A204.1 (cell line): ENCODE measurements around the gene AMMECR1L.
"Not testable (repeated sequence)": the region's sequence is repeated elsewhere in the genome, so short reads cannot be mapped to it uniquely, and the experiment has no call there.

Experiments
- FAIRE-seq: peaks from 2 replicates; lab custom pipeline; 2012; peaks lifted over from hg19 to GRCh38; lab: Jason Lieb, UNC

Gene AMMECR1L

DNA sequence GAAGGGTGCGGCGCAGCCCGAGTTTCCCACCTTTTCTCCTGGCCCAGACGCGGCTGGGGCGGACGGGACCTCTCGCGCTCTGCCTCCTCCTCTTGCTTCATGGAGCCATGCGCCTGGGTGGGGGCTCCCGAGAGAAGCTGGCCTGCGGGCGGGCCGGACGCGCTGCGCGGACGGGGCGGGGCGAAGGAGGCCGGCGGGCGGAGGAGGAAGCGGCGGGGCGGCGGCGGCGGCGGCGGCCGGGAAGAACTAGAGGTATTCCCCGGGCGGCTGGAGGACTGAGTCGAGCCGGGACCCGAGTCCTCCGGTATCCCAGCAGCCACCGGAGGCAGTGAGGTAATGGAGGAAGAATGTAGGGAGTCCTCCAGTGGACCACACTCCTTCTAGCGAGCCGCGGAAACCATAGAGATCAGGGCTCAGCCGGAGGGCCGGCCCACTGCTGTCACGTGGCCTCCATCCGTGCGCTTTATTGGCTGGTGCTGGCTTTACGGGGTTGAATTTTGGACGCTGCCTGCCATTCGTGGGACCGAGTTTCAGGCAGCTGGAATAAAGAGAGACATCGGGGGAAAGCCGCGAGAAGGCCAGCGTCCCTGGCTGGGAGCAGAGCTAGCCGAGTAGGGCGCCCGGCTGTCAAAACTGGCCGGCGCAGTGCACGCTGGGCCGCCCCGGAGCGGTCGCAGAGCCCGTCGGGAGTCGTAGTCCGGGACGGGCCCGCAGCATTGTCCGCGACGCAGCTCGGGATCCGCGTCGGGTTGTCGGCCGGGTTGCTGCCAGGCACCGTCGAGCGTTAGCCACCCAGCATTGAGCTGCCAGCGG is at the start of gene AMMECR1L:
Gene AMMECR1L (minus strand): TSS at position 177 of the 813 bp plus-strand sequence. CDS start 11,722 bp downstream, outside the sequence.
- peak; percentile 93 for FAIRE-seq

DNA sequence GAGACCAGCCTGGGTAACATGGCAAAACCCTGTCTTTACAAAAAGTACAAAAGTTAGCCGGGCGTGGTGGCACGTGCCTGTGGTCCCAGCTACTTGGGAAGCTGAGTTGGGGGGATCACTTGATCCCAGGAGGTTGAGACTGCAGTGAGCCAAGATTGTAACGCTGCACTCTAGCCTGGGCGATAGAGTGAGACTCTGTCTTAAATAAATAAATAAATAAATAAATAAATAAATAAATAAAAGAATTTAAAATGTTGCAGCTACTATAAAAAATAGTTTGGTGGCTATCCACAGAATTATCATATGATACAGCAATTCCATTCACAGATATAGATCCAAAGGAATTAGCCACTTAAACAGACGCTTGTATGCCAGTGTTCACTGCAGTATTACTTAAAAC is 49.6 kb upstream of the AMMECR1L start:
- FAIRE-seq, result no peak

DNA sequence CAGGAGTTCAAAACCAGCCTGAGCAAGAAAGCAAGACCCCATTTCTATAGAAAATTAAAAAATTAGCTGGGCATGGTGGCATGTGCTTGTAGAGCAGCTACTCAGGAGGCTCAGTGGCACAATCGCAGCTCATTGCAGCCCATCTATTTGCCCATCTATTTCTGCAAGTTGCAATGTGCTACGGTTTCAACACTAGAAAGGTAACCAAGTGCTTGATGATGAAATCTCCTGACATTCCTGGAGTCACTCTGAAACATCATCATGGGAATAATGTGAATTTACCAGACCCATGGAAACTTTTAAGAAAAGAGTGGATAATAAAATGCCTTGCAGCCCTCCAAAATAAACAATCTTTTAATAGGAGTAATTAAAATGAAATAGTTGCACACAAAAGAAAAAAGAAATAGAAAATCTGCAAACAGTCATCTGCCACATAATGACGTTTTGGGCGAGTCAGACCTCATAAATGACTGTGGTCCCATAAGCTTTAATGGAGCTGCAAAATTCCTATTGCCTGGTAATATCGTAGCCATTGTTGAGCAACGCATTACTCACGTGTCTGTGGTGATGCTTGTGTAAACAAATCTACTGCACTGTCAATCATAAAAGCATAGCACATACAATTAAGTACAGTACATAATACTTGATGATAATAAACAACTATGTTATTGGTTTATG is 46.6 kb upstream of the AMMECR1L start:
- no peak for FAIRE-seq

DNA sequence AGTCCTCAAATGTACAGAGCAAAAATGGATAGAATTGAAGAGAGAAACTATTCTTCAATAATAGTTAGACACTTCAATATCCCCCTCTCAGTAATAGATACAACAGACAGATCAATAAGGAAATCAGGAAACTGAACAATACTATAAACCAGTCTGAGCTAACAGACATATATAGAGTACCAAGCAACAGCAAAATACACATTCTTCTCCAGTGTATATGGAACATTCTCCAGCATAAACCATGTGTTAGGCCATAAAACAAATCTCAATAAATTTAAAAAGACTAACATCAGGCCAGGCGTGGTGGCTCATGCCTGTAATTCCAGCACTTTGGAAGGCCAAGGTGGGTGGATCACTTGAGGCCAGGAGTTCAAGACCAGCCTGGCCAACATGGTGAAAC is 43.7 kb upstream of the AMMECR1L start:
- FAIRE-seq, result no peak

DNA sequence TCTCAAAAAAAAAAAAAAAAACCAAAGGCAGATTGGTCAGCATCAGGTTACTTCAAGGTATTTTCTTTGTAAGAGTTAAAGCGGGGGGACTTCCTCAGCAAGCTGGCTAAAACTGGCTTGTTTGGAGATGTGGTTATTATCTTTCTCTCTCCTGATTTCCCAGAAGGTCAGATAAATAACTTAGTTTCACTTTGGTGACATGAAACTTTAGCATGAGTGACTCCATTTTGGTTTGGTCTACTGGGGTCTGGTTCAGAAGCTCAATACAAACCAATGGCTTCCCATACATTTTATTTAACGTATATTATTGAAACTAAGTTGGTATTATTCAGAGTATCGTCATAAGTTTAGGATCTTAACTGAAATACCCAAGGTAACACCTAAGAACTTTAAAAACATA is 41.6 kb upstream of the AMMECR1L start:
- no peak for FAIRE-seq

DNA sequence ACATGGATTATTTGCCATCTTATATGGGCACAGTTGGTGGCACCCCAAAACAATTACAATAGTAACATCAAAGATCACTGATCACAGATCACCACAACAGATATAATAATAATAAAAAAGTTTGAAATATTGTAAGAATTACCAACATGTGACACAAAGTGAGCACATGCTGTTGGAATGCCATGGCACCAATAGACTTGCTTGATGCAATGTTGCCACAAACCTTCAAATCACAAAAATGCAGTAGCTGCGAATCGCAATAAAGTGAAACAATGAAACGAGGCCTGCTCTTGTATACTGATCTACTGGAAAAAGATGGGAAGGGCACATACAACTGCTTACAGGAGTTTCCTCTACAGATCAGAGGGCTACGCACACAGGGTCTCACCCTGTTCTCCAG is 32.2 kb upstream of the AMMECR1L start:
- no peak for FAIRE-seq

DNA sequence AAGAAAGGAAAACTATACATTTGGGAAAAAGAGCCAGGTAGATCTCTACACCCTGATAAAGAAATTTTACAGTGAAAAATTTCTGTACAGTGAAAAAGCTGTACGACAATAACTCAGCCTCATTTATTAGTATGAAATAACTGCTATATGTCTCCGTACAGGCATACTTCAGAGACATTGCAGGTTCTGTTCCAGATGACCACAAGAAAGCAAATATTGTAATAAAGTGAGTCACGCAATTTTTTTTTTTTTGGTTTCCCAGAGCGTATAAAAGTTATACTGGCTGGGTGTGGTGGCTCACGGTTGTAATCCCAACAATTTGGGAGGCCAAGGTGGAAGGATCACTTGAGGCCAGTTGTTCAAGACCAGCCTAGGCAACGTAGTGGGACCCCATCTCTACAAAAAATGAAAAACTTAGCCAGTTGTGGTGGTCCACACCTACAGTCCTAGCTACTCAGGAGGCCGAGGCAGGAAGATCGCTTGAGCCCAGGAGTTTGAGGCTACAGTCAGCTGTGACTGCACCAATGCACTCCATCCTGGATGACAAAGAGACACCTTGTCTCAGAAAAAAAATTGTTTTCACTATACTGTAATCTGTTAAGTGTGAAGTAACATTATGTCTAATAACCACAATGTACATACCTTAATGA is 28.2 kb upstream of the AMMECR1L start:
- FAIRE-seq, result no peak

DNA sequence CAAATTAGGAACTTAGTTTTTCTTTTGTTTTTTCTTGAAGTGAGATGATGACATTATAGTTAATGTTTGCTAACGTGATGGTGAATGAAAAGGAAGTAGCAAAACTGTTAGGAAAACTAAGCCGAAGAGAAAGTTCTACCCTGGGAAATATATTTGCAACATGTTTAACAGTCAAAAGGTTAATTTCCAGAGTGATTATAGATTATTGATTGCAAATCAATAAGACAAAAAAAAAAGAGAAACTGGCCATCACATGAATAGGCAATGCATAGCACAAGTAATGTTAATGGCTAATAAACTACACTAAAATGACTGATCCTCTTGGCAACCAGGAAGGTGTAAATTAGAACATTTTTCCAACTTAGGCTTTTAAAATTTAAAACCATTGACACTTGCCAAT is 26.0 kb upstream of the AMMECR1L start:
- FAIRE-seq, result no peak

DNA sequence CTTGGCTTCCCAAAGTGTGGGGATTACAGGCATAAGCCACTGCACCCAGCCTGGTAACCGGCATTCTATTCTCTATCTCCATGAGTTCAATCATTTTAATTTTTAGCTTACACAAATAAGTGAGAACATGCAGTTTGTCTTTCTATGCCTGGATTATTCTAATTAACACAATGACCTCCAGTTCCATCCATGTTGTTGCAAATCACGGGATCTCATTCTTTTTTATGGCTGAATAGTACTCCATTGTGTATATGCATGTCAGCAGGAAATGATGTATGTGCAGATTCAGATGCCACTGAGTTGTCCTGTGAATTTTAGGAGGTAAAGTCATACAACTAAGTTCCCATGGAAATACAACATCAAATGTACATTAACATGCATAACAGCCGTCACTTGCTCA is 24.7 kb upstream of the AMMECR1L start:
- FAIRE-seq, result no peak

DNA sequence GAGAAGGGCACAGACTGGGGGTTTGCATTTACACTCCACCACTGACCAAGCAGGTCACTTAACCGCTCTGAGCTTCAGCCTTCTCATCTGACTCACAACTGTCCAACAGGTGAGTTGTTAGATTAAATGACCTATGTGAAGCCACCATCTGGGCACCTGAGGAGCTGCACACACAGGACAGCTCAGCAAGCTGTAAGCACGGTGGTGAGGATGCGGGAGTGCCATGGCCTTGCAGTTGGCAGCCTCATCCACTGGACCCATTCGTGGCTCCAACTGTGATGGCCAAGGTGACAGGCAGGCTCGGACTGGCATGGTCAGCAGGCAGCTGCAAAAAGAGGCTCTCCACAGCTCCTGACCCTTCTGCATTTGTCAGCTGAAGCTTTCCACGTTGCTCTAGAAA is 23.3 kb upstream of the AMMECR1L start:
- FAIRE-seq, result no peak

DNA sequence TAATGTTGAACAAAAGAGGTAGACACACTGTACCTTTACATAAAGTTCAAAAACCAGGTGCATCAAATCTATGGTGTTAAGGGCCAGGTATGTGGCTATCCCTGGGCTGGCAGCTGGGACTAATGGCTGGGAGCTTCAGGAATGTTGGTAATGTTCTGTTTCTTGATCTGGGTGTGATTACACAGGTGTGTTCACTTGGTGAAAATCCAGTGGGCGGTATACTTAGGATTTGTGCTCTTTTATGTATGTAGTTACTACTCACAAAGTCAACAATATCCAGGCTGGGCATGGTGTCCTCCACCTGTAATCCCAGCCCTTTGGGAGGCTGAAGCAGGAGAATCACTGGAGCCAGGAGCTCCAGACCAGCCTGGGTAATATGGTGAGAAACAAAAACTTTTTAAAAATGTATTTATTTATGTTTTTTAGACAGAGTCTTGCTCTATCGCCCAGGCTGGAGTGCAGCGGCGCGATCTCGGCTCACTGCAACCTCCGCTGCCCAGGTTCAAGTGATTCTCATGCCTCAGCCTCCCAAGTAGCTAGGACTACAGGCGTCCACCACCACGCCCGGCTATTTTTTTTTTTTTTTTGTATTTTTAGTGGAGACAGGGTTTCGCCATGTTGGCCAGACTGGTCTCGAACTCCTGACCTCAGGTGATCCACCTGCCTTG is 22.1 kb upstream of the AMMECR1L start:
- FAIRE-seq, result not testable (repeated sequence)

DNA sequence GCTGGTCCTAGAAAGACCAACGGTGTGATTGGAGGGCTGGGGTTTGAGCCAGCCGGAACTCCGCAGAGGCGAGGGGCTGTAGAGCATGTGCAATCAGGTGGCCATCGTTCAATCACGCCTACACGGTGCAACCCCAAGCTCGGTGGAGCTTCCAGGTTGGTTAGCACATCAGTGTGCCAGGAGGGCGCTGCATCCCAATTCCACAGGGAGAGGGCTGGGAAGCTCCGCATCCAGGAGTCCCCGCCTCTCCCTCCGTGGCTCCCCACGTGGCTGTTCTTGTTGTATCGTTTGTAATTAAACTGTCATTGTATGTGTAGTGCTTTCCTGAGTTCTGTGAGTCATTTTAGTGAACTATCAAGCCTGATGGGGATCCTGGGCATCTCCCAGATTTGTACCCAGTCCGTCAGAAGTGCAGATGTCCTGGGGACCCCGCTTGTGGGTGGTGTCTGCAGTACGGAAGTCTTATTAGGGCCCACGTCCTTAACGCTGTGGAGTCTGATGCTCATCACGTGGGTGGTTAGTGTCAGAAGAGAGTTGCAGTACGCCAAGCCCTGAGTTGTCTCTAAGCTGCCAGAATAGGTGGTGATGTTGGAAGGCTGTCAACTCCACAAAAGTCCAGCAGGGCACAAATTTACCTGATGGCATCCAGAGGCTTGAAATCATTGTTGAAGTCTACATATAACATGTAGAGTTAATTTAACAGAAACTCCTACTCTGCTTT is 20.6 kb upstream of the AMMECR1L start:
- FAIRE-seq, result no peak

DNA sequence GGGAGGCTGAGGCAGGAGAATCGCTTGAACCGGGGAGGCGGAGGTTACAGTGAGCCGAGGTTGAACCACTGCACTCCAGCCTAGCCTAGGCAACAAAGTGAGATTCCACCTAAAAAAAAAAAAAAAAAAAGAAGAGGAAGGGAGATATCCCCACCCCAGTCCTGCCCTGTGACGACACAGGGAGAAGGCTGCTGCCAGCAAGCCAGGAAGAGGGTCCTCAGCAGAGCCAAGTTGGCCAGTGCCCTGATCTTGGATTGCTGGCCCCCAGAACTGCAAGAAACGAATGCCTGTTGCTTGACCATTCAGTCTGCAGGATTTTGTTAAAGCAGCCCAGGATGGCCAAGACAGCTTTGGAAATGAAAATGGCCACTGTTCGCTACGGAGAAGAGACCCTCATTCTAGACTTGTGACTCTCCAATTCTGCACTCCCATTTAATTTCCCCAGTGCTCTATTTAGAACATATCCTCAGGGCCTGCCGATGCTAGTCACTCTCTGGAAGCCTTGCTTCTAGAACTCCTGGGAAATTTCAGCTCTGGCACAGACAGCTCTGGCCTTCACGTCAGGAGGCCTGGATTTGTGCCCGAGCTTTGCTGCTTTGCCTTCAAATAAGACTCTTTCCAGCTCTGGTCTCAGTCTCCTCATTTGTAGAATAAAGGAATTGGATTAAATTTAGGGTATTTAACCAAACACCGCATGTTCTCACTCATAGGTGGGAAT is 15.7 kb upstream of the AMMECR1L start:
- FAIRE-seq, result no peak

DNA sequence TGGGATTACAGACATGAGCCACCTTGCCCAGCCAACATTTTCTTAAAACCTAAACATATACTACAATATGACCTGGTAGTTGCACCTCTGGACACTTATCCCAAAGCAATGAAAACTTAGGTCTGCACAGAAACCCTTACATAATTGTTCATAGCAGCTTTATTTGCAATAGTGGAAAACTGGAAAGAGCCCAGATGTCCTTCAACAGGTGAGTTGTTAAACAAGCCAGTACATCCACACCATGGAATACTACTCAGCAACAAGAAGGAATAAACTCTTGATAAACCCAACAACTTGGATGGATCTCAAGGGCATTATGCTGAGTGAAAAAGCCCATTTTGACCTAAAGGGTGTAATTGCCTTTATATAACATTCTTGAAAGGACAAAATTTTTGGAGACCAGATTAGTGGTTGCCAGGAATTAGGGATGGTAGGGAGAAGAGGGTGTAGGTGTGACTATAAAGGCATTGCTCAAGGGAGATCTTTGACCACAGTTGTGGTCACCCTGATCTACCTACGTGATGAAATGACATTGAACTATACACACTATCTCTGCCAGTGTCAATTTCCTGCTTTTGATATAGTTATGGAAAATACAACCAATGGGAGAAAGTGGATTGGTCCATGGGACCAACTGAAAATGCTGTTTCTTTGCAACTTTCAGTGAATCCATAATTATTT is 11.9 kb upstream of the AMMECR1L start:
- no peak for FAIRE-seq

DNA sequence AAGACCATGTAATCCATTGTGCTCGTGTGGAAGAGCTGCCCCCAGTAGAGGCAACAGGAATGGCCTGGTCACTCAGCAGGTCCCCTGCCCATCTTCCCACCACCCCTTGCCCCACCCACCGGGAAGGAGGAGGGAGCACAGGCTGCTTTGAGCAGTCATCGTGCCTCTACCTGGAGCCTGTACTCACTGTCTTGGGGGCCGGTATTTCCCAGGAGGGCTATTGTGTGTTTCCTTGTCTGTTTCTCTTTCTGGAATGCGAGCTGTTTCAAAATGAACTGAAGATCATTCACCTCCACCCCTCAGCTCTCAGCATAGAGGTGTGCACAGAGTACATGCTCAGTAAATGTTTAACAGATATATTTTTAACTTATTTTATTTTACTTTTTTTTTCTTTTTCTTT is 7.7 kb upstream of the AMMECR1L start:
- FAIRE-seq, result no peak

DNA sequence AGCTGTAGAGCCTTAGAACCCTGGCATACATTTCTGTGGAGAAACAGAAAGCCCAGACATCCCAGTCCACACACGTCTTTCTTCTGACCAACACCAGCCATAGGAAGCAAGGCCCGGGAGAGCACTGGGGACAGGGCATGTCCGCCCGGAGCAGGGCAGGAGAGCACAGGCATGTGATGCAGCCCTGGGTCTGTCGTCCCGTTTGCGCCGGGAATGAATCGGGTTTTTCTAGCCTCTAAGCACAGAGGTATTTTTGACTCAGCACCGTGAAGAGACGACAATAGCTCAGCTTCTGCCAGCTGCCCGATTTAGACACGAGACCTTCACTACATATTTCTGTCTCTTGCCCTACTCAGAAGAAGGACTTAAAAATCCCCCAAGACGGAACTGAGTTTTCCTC is 7.3 kb upstream of the AMMECR1L start:
- no peak for FAIRE-seq

DNA sequence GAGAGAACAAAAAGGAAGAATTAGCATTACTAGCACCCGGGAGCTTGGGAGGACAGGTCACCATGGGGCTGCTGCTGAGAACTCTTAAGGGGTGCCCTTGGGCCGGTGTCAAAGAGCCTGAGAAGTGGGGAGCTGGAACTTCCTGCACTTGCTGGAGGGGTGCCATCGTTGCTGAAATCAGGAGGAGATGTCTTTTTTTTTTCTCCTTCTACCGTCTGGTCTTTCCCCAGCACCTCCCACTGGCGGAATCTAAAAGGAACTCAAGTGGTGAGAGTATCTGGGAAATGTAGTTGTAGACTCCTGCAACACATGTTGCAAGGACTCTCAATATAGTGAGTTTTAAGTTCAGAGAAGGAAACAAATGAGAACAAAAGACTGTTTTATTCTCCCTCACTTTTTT is 6.1 kb upstream of the AMMECR1L start:
- no peak for FAIRE-seq

DNA sequence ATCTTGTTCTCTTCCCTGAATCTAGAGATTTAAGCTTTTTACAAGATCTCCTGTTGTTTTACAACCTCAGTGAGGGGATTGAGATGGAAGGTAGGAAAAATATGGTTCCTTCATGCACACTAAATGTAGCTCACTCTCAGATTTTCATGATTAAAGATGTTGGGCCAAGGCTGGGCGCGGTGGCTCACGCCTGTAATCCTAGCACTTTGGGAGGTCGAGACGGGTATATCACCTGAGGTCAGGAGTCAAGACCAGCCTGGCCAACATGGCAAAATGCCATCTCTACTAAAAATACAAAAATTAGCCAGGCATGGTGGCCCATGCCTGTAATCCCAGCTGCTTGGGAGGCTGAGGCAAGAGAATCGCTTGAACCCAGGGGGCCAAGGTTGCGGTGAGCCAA is 5.0 kb upstream of the AMMECR1L start:
- FAIRE-seq, result not testable (repeated sequence)

DNA sequence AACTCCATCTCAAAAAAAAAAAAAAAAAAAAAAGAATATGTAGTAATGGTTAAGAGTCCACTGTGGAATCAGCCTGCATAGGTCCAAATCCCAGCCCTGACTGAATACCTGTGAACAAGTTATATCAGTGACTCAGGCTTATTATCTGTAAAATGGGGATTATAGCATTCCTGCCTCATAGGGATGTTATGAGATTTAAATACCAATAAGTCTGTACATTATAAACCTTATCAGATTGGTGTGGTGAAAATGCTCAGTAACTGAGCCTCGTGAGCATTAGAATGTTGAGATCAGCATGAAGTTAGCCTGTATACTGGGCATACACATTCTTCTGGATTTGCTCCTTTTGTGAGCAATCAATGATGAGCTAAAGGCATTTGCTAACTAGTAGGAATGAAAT is 3.0 kb upstream of the AMMECR1L start:
- FAIRE-seq, result no peak

DNA sequence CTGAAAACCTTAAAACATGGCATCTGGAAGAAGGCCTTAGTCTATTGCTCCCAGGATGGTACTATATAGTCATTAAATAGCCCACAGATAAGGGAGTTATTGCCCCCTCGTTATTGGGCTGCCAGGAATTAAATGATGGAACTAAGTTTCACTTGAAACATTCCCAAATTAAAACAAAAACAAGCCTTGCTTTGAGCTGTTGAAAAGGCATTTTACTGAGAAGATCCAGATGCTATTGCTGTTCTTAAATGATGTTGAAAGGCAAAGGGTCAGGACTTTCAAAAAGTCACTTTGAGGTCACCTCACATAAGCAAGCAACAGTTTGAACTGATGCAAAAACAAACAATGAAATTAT is 2.0 kb upstream of the AMMECR1L start:
- FAIRE-seq, result no peak
